ENCODE results near the gene PIEZO1. TPM values are rescaled to one million over a fixed set of nuclear protein-coding genes. Genes with fewer than 3 reads are reported as not detected.

PIEZO1 gene
- total RNA-seq, 4 donors from 2014 or later, result 81.2 to 145 (median 113) TPM

GRCh38 chr16:88699180-88699579 lies 85.8 kb downstream of the PIEZO1 start:
- TF ChIP-seq, protein P1, sequence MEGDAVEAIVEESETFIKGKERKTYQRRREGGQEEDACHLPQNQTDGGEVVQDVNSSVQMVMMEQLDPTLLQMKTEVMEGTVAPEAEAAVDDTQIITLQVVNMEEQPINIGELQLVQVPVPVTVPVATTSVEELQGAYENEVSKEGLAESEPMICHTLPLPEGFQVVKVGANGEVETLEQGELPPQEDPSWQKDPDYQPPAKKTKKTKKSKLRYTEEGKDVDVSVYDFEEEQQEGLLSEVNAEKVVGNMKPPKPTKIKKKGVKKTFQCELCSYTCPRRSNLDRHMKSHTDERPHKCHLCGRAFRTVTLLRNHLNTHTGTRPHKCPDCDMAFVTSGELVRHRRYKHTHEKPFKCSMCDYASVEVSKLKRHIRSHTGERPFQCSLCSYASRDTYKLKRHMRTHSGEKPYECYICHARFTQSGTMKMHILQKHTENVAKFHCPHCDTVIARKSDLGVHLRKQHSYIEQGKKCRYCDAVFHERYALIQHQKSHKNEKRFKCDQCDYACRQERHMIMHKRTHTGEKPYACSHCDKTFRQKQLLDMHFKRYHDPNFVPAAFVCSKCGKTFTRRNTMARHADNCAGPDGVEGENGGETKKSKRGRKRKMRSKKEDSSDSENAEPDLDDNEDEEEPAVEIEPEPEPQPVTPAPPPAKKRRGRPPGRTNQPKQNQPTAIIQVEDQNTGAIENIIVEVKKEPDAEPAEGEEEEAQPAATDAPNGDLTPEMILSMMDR (IDR thresholded peaks at IDR 0.05), result no peak
- no peak for TF ChIP-seq POLR2A (IDR thresholded peaks at IDR 0.05)
- no peak for DNase-seq
- peaks cover 0 to 24% of the 10 kb centered on the region in 2 donors for H3K4me1 ChIP-seq
- 94% methylated on average over 5 of the region's 16 CpGs; no CpG with 5 or more reads in 1 of the 2 donors for WGBS, 2 donors
- intact Hi-C loops (cut with DNase I), result no loop called here
- H3K36me3 ChIP-seq, result peaks cover 8 to 29% of the 10 kb centered on the region in 2 donors
- no peaks in the 10 kb centered on the region for H3K27me3 ChIP-seq
- H3K27ac ChIP-seq, result no peak overlapping the region
- no peak overlapping the region for H3K4me3 ChIP-seq (replicated peaks in 1 of 3)
- H3K9me3 ChIP-seq, result no peaks in the 10 kb centered on the region

GRCh38 chr16:88698646-88699045 lies 86.4 kb downstream of the PIEZO1 start:
- peaks cover 0 to 18% of the 10 kb centered on the region in 2 donors for H3K4me1 ChIP-seq
- no peaks in the 10 kb centered on the region for H3K27me3 ChIP-seq
- H3K9me3 ChIP-seq, result no peaks in the 10 kb centered on the region
- TF ChIP-seq POLR2A (IDR thresholded peaks at IDR 0.05), result no peak
- TF ChIP-seq, protein P1 (IDR thresholded peaks at IDR 0.05), result no peak
- no peak for DNase-seq
- peaks cover 8 to 29% of the 10 kb centered on the region in 2 donors for H3K36me3 ChIP-seq
- 97 to 99% methylated on average over 11 to 18 of the region's 25 CpGs for WGBS, 2 donors
- intact Hi-C loops (cut with DNase I), result no loop called here
- H3K27ac ChIP-seq, result no peak overlapping the region
- H3K4me3 ChIP-seq (replicated peaks in 1 of 3), result no peak overlapping the region

DNA sequence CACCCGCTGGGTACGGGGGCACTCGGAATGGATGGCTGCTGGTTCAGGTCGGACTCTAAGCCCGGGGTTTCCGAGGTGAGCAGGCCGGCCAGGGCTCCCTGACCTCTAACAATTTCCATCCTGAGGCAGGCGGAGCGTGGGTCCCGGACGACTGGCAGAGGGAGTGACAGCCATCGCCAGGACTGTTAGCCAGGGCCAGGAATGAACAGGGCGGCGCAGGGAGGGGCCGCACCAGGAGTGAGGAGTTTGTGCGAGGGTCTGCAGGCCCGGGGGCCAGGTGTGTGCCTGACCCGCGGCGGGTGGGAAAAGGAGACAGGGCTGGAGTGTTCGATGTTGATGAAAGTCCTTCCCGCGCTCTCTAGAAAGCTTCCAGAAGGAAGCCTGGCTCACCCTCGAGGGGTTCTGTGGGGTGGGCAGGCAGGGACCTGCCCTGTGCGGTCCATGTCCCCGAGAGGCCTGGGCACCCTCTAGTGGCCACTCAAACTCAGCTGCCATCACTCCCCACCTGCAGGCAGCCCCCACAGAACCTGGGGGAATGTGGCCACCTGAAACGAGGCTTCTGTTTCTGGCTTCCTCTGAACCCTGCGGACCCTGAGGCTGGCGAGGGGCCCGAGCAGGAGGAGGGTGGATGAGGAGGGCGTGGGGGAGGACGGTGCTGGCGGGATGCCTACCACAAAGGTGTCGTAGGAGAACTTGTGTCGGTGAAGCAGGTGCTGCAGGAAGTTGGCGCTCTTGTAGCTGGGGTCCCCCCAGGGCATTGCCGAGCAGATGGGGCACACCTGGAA lies 87.0 kb downstream of the PIEZO1 start:
- H3K27ac ChIP-seq, result no peak overlapping the region
- no peak overlapping the region for H3K4me3 ChIP-seq (replicated peaks in 1 of 3)
- H3K4me1 ChIP-seq, result peaks cover 0 to 15% of the 10 kb centered on the region in 2 donors
- no peak for DNase-seq
- TF ChIP-seq POLR2A (IDR thresholded peaks at IDR 0.05), result no peak
- TF ChIP-seq, protein P1 (IDR thresholded peaks at IDR 0.05), result peak in 1 of 6 experiments; percentile 17
- intact Hi-C loops (cut with DNase I), result no loop called here
- no peaks in the 10 kb centered on the region for H3K27me3 ChIP-seq
- H3K9me3 ChIP-seq, result no peaks in the 10 kb centered on the region
- H3K36me3 ChIP-seq, result peaks cover 8 to 29% of the 10 kb centered on the region in 2 donors
- WGBS, 2 donors, result 83 to 86% methylated on average over 30 of the region's 37 CpGs

GRCh38 chr16:88697116-88697830 lies 87.7 kb downstream of the PIEZO1 start:
- DNase-seq, result no peak
- Histone ChIP-seq H3K27me3 (no peaks in the 10 kb centered on the region), H3K27ac (no peak overlapping the region), H3K9me3 (no peaks in the 10 kb centered on the region), H3K4me1 (peaks cover 0 to 11% of the 10 kb centered on the region in 2 donors), H3K4me3 (replicated peaks in 1 of 3) (no peak overlapping the region), H3K36me3 (peaks cover 8 to 29% of the 10 kb centered on the region in 2 donors)
- TF ChIP-seq, protein P1 (IDR thresholded peaks at IDR 0.05), result no peak
- TF ChIP-seq POLR2A (IDR thresholded peaks at IDR 0.05), result no peak
- 91 to 94% methylated on average over 21 of the region's 47 CpGs for WGBS, 2 donors
- intact Hi-C loops (cut with DNase I), result no loop called here

- DNase-seq, result no peak
- Histone ChIP-seq H3K36me3 (peaks cover 8 to 29% of the 10 kb centered on the region in 2 donors), H3K4me1 (peaks cover 0 to 8% of the 10 kb centered on the region in 2 donors), H3K27me3 (no peaks in the 10 kb centered on the region), H3K27ac (no peak overlapping the region), H3K4me3 (replicated peaks in 1 of 3) (no peak overlapping the region), H3K9me3 (no peaks in the 10 kb centered on the region)
- 92 to 97% methylated on average over 14 of the region's 14 CpGs for WGBS, 2 donors
- TF ChIP-seq, protein P1 (IDR thresholded peaks at IDR 0.05), result no peak
- TF ChIP-seq POLR2A (IDR thresholded peaks at IDR 0.05), result no peak
- intact Hi-C loops (cut with DNase I), result no loop called here
These were observed 88.6 kb downstream of the PIEZO1 start for GRCh38 chr16:88696441-88696840.
